HG02943 (cell line): ENCODE measurements around the gene COL15A1.

Experiments used
- ATAC-seq: cut with Tn5 transposase; IDR thresholded peaks from one replicate; pipeline ENCODE4 v1.9.1; 2021; ENCODE audit warnings: mild to moderate bottlenecking, low read depth, moderate library complexity; ENCODE audit not compliant: unreplicated experiment

The COL15A1 gene

GRCh38 chr9:99026271-99026955, 82.7 kb downstream of the COL15A1 start:
- ATAC-seq = no peak

- no peak for ATAC-seq
These were observed 83.2 kb downstream of the COL15A1 start for GRCh38 chr9:99026956-99027298.

- ATAC-seq = no peak
These were observed 83.7 kb downstream of the COL15A1 start for GRCh38 chr9:99027443-99027842.

DNA sequence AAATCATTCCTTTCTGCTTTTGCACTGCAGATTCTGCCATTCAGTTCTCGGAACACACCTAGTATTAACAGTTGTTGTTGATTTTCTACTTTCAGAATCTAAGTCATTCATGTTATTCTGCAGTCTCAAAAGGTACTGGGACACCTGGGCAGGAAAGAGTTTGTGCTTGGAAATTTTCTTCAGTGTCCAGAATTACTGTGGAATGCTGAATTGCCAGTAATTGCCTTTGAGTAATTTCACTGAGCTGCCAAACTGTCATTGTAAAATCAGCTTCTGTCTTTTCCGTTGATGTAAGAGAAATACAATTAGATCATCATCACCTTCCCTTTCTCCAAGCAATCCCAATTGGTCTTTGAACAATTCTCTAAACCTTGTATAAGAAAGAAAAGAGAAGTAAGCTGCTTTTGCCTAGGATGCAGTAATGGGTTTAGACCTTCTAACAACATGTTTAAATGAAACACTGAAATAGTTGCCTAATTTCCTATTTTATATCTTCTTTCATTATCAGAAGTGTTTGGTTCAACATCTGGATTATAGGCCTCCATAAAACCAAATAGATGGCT, 85.5 kb downstream of the COL15A1 start:
- no peak for ATAC-seq

GRCh38 chr9:99030092-99030511, 86.4 kb downstream of the COL15A1 start:
- ATAC-seq = no peak

GRCh38 chr9:99030610-99031109, 87.0 kb downstream of the COL15A1 start:
- no peak for ATAC-seq

GRCh38 chr9:99031319-99031718, 87.6 kb downstream of the COL15A1 start:
- no peak for ATAC-seq

GRCh38 chr9:99031994-99032393, 88.3 kb downstream of the COL15A1 start:
- no peak for ATAC-seq

DNA sequence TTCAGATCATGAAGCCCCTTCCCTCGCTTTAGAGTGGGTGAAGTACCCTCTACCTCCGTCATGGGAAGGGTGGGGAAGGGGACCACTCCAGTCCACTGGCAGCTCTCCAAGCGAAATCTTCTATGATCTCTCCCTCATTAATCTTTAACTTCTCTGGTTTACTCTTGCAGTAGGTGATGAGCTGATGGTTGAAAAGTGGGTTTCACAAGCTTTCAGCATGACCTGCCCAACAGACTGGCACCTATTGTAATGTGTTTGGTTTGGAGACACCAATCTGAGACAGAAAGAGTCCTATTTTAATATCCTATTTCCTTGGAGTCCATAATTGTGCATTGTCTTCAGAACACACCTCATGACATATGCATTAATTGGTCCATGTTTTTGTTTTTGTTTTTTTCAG, 90.4 kb downstream of the COL15A1 start:
- no peak for ATAC-seq

GRCh38 chr9:99035313-99035712, 91.6 kb downstream of the COL15A1 start:
- ATAC-seq = no peak

GRCh38 chr9:99037769-99038483, 94.2 kb downstream of the COL15A1 start:
- no peak for ATAC-seq

DNA sequence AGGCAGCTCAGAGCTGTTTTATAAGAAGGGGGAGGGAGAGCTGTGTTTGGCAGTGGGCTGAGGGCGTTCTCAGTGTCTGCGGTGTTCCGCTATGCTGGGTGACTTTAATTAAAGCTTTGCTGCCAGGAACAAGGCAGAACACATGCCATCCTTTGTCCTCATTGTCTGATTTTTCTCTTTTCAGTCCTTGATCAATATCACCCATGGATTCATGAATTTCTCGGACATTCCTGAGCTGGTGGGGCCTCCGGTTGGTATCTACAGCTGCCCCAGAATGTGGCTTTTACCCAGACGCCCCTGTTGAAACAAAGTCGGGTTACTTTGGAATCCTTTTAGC, 94.7 kb downstream of the COL15A1 start:
- ATAC-seq = no peak

DNA sequence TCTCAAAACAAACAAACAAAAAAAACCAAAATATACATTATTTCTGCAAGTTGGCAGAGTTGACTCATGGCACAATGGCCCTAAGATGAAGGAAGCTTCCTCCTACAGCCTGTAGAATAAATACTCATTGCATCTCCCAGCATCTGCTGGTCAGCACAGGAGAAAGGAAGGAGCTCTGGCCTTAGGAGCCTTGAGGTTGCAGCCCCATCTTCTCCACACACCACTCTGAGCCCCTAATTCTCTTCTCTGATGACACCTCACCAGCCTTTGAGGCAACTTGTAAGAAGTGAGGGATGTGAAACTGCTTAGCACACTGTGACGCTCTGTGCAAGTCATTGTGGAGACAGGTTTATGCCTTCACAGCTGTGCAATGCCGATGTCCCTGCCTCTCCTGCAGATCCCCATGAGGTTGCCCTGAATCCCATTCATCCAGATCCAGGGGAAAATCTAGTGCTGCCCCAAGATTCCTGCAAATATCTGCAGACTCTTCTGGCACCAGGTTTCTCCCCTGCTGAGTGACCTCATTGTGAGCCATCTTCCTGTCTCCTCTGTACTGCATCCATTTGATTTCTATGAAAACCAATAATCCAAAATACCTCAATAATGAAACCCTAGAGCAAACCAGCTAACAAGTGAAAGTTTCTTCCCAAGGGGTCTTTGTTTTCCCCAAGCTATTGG, 95.9 kb downstream of the COL15A1 start:
- ATAC-seq = no peak

GRCh38 chr9:99040251-99040900, 96.7 kb downstream of the COL15A1 start:
- no peak for ATAC-seq

- no peak for ATAC-seq
These were observed 97.3 kb downstream of the COL15A1 start for GRCh38 chr9:99040911-99041582.

DNA sequence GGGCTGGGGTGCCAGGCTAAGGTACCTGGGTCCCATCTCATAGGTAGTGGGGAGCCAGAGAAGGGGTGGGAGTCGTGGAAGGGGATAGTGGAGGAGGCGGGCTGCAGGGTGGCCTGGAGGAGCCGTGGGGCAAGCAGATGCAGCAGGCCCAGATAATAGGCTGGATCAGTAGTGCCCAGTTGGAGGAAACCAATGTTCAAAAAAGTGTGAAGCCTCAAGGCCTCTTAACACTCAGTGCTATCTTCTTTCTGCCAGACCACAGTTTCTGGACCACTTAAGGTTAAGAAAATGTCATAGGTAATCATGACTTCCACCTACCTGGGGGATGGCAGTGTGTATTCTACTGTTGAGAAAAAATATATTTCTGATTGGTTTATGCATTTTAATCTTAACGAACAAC, 97.9 kb downstream of the COL15A1 start:
- ATAC-seq = no peak

DNA sequence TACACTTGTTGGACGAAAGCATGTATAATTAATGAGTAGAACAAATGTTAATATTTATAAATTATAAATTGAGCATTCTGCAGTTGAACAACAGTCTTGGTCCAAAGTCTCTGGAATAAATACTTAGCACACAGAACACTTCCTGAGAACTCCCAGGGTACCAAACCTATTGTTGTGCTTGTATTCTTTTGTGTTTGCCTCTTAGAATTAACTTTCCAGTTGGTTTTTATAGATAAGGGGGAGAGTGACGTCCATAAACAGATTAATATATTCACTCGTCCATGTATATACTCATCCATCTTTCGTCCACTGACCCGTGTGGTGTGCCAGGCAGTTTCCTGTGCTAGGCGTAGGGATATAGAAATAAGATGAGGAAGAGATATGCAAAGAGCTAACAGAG, 98.9 kb downstream of the COL15A1 start:
- no peak for ATAC-seq

GRCh38 chr9:99044827-99045226, 101.1 kb downstream of the COL15A1 start:
- no peak for ATAC-seq

DNA sequence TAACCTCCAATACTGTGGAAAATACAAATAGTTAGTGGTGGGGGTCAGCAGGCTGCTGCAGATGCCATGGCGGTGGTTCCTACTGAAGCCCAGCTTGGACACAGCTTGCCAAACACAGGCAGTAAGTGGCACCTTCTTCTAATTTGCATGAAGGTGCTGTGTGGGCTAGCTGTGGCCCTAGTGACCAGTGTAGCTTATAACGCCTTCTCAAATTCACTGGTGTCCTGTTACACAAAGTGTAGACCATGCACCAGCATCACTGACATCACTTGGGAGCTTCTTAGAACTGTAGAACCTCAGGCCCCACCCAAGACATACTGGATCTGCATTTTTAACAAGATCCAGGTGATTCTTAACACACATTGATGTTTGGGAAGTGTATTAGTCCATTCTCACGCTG, 102.4 kb downstream of the COL15A1 start:
- no peak for ATAC-seq

- ATAC-seq = no peak
These were observed 102.9 kb downstream of the COL15A1 start for GRCh38 chr9:99046542-99047071.
